NCI-H128 (cell line): ENCODE measurements around the gene MYL9.
"Not testable (repeated sequence)": the region's sequence is repeated elsewhere in the genome, so short reads cannot be mapped to it uniquely, and the experiment has no call there.

ENCODE experiments used
- DNase-seq: peaks from one replicate; lab custom pipeline; 2025; ENCODE audit not compliant: unreplicated experiment; lab: John Stamatoyannopoulos, UW

Gene MYL9

GRCh38 chr20:36548704-36549627, 7.6 kb downstream of the MYL9 start:
- DNase-seq, result no peak

- no peak for DNase-seq
Measured at GRCh38 chr20:36549628-36549941, 8.3 kb downstream of the MYL9 start.

- DNase-seq, result no peak
Measured at GRCh38 chr20:36549942-36550789, 8.8 kb downstream of the MYL9 start.

GRCh38 chr20:36550790-36551299, 9.5 kb downstream of the MYL9 start:
- no peak for DNase-seq

- DNase-seq, result no peak
Measured at GRCh38 chr20:36555248-36555647, 13.9 kb downstream of the MYL9 start.

GRCh38 chr20:36562724-36563123, 21.4 kb downstream of the MYL9 start:
- no peak for DNase-seq

GRCh38 chr20:36563374-36563773, 22.1 kb downstream of the MYL9 start:
- DNase-seq, result no peak

GRCh38 chr20:36564078-36564725, 22.9 kb downstream of the MYL9 start:
- DNase-seq, result not testable (repeated sequence)

- not testable (repeated sequence) for DNase-seq
Measured at GRCh38 chr20:36564726-36565121, 23.4 kb downstream of the MYL9 start.

- no peak for DNase-seq
Measured at GRCh38 chr20:36565520-36565919, 24.2 kb downstream of the MYL9 start.

- no peak for DNase-seq
Measured at GRCh38 chr20:36569847-36570429, 28.6 kb downstream of the MYL9 start.

- no peak for DNase-seq
Measured at GRCh38 chr20:36571564-36572504, 30.5 kb downstream of the MYL9 start.

GRCh38 chr20:36572701-36573102, 31.4 kb downstream of the MYL9 start:
- DNase-seq, result no peak

GRCh38 chr20:36573103-36573797, 31.9 kb downstream of the MYL9 start, which contains the start of gene TGIF2:
TGIF2 (plus strand) TSS chr20:36573597; CDS start chr20:36578775, 5,178 bp downstream.
- no peak for DNase-seq

GRCh38 chr20:36573798-36574365, 32.6 kb downstream of the MYL9 start:
- DNase-seq, result no peak

- DNase-seq, result no peak
Measured at GRCh38 chr20:36574366-36575135, 33.2 kb downstream of the MYL9 start.

GRCh38 chr20:36576081-36576445, 34.7 kb downstream of the MYL9 start:
- DNase-seq, result no peak
